Lower lobe of right lung (tissue), 2 donors: ENCODE data around the gene MFN2. TPM values are rescaled to one million over a fixed set of nuclear protein-coding genes. Genes with fewer than 3 reads are reported as not detected.
"Not testable (repeated sequence)": the region's sequence is repeated elsewhere in the genome, so short reads cannot be mapped to it uniquely, and the experiment has no call there.

Experiments used
- ATAC-seq, 2 donors: fragments of 200-7000 bp; cut with Tn5 transposase; one replicate each; pipeline ENCODE4 v1.9.1; 2020 to 2022; ENCODE audit warnings: mild to moderate bottlenecking in 2 of 2, moderate library complexity in 2 of 2
- DNase-seq: peaks from one replicate; pipeline ENCODE4 v3.0.0-alpha.2; 2020
- H3K27ac ChIP-seq: fragments of 200-600 bp; one replicate; pipeline ENCODE4 v1.8.0; 2022
- H3K27me3 ChIP-seq: fragments of 200-600 bp; one replicate; pipeline ENCODE4 v1.8.0; 2022; ENCODE audit warnings: low read depth
- H3K36me3 ChIP-seq: fragments of 200-600 bp; one replicate; pipeline ENCODE4 v1.8.0; 2022; ENCODE audit warnings: mild to moderate bottlenecking
- H3K4me1 ChIP-seq: fragments of 200-600 bp; one replicate; pipeline ENCODE4 v1.8.0; 2022
- H3K4me3 ChIP-seq: fragments of 200-600 bp; one replicate; pipeline ENCODE4 v1.8.0; 2022; ENCODE audit warnings: mild to moderate bottlenecking
- H3K9me3 ChIP-seq: fragments of 200-600 bp; one replicate; pipeline ENCODE4 v1.8.0; 2022
- intact Hi-C: fragments of 100-400 bp; cut with DNase I; formaldehyde crosslinking; loops from one replicate; pipeline ENCODE4 v1.11.0; 2022
- long read RNA-seq: library from polyadenylated mRNA; unstranded; transcript quantifications from one replicate; pipeline ENCODE4 v2.0.0, GENCODE V29; 2021
- total RNA-seq: library from RNA; stranded (reverse); fragmentation: NEBNext Ultra II Directional; extraction: Animal tissue kit (Norgen Biotek cat#: 25700); gene quantifications from one replicate; pipeline ENCODE4 v1.2.1, GENCODE V29; 2021
- TF ChIP-seq, protein P1 (sequence below): fragments of 200-600 bp; IDR thresholded peaks from one replicate; pipeline ENCODE4 v1.8.0; 2022; ENCODE audit warnings: antibody characterized with exemption, mild to moderate bottlenecking
- donor health status: DM: no; HTN: yes; CAD: no; lungs with severe emphysema.

Gene MFN2
- 72.2 TPM for total RNA-seq
- long read RNA-seq, full-length matches to known transcripts, result 25 of 94 reads
- long read RNA-seq, partial matches to known transcripts, result 23 of 94 reads
- long read RNA-seq, other reads (novel, unspliced or antisense), result 46 of 94 reads

DNA sequence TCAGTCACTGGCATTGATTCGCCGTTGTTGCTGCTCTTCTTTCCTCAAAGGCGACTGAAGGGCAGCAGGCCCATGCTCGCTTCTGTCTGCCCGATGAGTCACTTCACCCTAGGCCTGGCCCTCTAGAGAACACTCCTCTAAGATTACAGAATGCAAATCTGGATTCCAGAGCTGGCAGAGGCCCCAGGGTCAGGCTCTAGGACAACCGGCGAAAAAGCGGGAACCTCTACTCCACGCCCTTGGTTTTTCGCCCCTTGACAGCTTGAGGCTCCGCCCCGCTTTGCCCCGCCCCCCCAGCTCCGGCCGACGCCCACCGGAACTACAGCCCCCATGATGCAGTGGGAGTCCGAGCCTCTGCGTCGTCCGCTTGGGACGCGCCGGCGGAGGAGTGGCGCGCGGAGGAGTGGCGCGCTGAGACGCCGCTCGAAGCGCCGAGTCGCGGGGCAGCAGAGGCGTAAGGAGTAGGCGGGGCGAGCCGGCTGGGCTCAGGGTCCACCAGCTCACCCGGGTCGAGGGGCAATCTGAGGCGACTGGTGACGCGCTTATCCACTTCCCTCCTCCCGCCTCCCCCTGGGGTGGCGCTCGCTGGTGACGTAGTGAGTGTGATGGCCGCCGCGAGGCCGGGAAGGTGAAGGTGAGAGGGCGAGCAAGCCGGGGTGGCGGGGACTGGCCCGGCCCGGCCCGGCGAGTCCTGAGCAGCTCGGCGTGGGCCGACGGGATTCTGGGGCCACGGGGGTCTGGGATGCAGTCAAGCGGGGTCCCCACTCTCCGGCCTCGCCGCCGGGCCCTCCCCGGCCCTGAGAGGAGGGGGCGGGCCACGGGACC, at the start of gene MFN2:
MFN2 (plus strand) TSS at position 594 of the 825 bp plus-strand sequence. CDS start 8,725 bp downstream, outside the sequence.
- no peaks in the 10 kb centered on the region for H3K27me3 ChIP-seq
- peak within 1 kb of the TSS; percentile 97 for H3K4me3 ChIP-seq
- peaks cover 33% of the 10 kb centered on the region for H3K4me1 ChIP-seq
- peak; percentile 96 for DNase-seq
- TF ChIP-seq, protein P1, sequence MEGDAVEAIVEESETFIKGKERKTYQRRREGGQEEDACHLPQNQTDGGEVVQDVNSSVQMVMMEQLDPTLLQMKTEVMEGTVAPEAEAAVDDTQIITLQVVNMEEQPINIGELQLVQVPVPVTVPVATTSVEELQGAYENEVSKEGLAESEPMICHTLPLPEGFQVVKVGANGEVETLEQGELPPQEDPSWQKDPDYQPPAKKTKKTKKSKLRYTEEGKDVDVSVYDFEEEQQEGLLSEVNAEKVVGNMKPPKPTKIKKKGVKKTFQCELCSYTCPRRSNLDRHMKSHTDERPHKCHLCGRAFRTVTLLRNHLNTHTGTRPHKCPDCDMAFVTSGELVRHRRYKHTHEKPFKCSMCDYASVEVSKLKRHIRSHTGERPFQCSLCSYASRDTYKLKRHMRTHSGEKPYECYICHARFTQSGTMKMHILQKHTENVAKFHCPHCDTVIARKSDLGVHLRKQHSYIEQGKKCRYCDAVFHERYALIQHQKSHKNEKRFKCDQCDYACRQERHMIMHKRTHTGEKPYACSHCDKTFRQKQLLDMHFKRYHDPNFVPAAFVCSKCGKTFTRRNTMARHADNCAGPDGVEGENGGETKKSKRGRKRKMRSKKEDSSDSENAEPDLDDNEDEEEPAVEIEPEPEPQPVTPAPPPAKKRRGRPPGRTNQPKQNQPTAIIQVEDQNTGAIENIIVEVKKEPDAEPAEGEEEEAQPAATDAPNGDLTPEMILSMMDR, result no peak
- H3K36me3 ChIP-seq, result peaks cover 41% of the 10 kb centered on the region
- peak; percentile 97 to 98 for ATAC-seq
- intact Hi-C loops, result no loop called here
- H3K27ac ChIP-seq, result peak within 1 kb of the TSS; percentile 94
- H3K9me3 ChIP-seq, result no peaks in the 10 kb centered on the region

DNA sequence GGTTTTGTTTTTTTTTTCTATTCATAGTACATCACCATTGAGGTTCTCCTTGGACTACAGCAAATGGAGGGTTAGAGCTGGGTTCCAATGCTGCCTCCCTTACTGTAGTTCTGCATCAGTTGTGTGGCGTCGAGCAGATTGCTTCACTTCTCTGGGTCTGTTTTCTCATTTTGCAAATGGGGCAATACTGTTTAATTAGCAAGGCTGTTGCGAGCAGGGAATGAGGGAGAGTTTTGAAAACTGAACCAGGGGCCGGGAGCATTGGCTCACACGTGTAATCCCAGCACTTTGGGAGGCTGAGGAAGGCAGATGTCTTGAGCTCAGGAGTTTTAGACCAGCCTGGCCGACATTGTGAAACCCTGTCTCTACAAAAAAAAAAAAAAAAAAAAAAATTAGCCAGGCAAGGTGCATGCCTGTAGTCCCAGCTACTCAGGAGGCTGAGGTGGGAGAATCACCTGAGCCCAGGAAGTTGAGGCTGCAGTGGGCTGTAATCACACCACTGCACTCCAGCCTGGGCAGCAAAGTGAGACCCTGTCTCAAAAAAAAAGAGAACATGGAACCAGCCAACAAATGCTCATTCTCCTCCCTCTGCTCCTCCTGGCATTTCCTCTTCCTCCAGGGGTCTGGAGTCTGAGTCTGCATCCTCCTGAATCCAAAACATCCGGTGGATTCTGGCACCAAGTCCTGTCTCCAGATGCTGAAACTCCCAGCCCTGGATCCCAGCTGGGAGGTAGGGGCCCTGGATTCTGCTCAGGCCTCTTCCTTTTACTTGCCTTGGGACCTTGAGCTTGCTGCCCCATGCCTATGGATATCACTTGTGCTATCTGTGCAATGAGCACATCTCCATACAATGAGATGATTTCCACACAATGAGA, 49.4 kb upstream of the MFN2 start:
- Histone ChIP-seq H3K27ac (peak overlapping the region; percentile 53), H3K9me3 (no peaks in the 10 kb centered on the region), H3K4me1 (peaks cover 54% of the 10 kb centered on the region), H3K4me3 (no peak overlapping the region), H3K27me3 (no peaks in the 10 kb centered on the region), H3K36me3 (no peaks in the 10 kb centered on the region)
- intact Hi-C loops, result no loop called here
- TF ChIP-seq, protein P1, result no peak
- no peak for ATAC-seq
- no peak for DNase-seq

GRCh38 chr1:11931845-11932244, 48.4 kb upstream of the MFN2 start:
- Histone ChIP-seq H3K4me3 (no peak overlapping the region), H3K36me3 (no peaks in the 10 kb centered on the region), H3K27ac (no peak overlapping the region), H3K9me3 (no peaks in the 10 kb centered on the region), H3K27me3 (no peaks in the 10 kb centered on the region), H3K4me1 (peaks cover 56% of the 10 kb centered on the region)
- no peak for ATAC-seq
- intact Hi-C loops, result no loop called here
- DNase-seq, result no peak
- TF ChIP-seq, protein P1, result no peak

DNA sequence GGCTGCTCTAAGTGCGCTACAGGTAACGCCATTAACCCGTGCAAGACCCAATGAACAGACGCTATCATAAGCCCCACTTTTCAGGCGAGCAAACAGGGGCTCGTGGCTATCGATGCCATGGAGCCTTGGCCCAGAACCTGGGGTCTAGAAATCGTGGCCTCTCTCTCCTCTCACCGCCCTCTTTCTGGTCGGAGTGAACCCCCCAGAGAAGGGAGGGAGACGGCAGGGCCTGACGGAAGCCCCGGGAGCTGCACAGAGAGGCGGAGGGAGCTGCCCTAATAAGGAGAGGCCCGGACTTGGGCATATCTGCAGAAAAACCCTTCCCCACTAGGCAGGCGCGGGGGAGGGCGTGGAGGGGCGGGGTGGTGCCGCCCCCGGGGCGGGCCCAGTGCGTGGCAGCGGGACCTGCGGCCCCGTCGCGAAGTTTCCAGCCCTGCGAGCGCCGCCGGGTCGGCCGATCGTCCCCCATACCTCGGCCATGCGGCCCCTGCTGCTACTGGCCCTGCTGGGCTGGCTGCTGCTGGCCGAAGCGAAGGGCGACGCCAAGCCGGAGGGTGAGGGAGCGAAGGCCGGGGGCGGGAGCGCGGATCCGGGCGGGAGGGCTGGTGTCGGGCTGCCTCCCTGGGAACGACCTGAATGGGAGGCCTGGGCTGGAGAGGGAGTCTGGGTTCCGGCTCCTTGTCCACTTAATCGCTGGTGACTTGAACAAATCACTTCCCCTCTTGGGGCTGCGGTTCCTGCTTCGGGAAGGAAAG, 45.8 kb upstream of the MFN2 start, which contains the start of gene PLOD1:
PLOD1 (plus strand) TSS at position 416 of the 755 bp plus-strand sequence; CDS start at position 479, 63 bp downstream.
- Histone ChIP-seq H3K4me3 (peak within 1 kb of the TSS; percentile 75), H3K36me3 (peaks cover 3% of the 10 kb centered on the region), H3K27ac (peak within 1 kb of the TSS; percentile 88), H3K27me3 (no peaks in the 10 kb centered on the region), H3K9me3 (no peaks in the 10 kb centered on the region), H3K4me1 (peaks cover 46% of the 10 kb centered on the region)
- ATAC-seq (peak; percentile 98 to 99), DNase-seq (peak; percentile 91)
- TF ChIP-seq, protein P1, result no peak
- intact Hi-C loops, result no loop called here

DNA sequence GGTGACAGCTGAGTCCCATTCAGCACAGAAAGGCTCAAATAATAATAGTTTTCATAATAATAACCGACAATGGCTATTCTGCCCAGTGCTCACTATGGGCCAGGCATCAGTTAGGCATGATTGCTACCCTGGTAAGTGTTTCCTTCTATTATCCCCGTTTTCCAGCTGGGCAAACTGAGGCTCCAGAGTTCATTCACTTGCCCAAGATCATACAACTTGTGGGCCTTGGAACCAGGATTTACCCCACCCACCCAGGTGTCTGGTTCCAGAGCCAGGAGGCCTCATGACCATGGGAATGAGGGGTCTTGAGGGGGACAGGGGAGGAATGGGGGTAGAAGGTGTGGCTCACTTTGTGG, 45.2 kb upstream of the MFN2 start:
- Histone ChIP-seq H3K27ac (peak overlapping the region; percentile 88), H3K4me3 (peak overlapping the region; percentile 75), H3K9me3 (no peaks in the 10 kb centered on the region), H3K36me3 (peaks cover 3% of the 10 kb centered on the region), H3K4me1 (peaks cover 41% of the 10 kb centered on the region), H3K27me3 (no peaks in the 10 kb centered on the region)
- ATAC-seq (no peak), DNase-seq (no peak)
- TF ChIP-seq, protein P1, result no peak
- intact Hi-C loops, result no loop called here

- intact Hi-C loops, result not testable (repeated sequence)
Observed at GRCh38 chr1:11935733-11936132, 44.5 kb upstream of the MFN2 start.

More at GRCh38 chr1:11935733-11936132, 44.5 kb upstream of the MFN2 start:
- not testable (repeated sequence) for H3K36me3 ChIP-seq, ATAC-seq, H3K27ac ChIP-seq, DNase-seq, H3K9me3 ChIP-seq, H3K4me3 ChIP-seq, H3K27me3 ChIP-seq
- peaks cover 34% of the 10 kb centered on the region for H3K4me1 ChIP-seq
